Glomerular visceral epithelial cell (primary cell): ENCODE data around the gene OR5A1.

Experiments
- DNase-seq: peaks from one replicate; pipeline ENCODE4 v3.0.0-alpha.2; 2016; ENCODE audit errors: extremely low spot score

The OR5A1 gene

DNA sequence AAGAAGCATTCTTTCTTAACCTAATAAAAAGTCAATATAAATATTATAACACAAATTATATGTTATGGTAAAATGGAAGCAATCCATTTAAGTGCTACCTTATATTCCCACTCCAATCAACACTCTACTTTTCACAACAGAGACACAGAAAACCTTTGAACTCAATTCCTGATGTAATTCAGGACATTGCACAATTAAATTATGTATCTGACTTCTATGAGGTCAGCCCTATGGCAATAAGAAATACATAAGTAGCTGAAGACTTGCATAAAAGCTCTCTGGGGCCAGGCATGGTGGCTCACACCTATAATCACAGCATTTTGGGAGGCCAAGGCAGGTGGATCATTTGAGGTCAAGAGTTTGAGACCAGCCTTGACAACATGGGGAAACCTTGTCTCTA, 43.6 kb downstream of the OR5A1 start:
- no peak for DNase-seq

DNA sequence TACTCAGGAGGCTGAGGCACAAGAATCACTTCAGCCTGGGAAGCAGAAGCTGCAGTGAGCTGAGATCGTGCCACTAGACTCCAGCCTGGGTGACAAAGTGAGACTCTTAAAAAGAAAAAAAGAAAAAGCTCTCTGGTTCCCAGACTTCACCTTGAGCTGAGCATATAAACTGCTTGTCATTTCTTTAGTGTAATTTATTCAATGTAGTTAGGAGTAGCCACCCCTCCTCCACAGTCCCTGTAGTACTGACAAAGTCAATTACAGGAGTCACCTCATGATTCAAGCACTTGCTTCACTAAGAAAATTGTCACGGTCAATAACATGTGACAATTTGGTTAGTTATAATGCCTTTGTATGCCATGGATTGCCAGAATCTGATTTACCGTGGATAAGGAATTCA, 44.1 kb downstream of the OR5A1 start:
- DNase-seq = no peak
